HepG2 (cell line): ENCODE measurements around the gene CPEB3. TPM values are rescaled to one million over a fixed set of nuclear protein-coding genes. Genes with fewer than 3 reads are reported as not detected.

ENCODE experiments used
- ATAC-seq: fragments of 200-7000 bp; cut with Tn5 transposase; 3 replicates; pipeline ENCODE4 v1.9.1; 2020; ENCODE audit warnings: mild to moderate bottlenecking, moderate library complexity
- BruUV-seq: library from RNA; stranded (reverse); fragments of 400-500 nt; replicated peaks from 2 replicates; lab custom pipeline; 2021; lab: Mats Ljungman, UMichigan
- CTCF ChIA-PET: fragments of 300-600 bp; formaldehyde crosslinking; extraction: SDS; loops from one replicate; lab custom pipeline; 2021; ENCODE audit warnings: low total read pairs, inconsistent platforms, low intra/inter-chr PET ratio; lab: Yijun Ruan, JAX
- POLR2A ChIA-PET: fragments of 350-600 bp; sonication (Branson Sonifier 250); formaldehyde crosslinking; loops from one replicate; lab custom pipeline; 2020; ENCODE audit warnings: antibody characterized with exemption, inconsistent platforms; lab: Yijun Ruan, JAX
- DNase-seq: peaks from one replicate; pipeline ENCODE4 v3.0.0-alpha.2; 2015; ENCODE audit warnings: low spot score
- FAIRE-seq: peaks from 3 replicates; lab custom pipeline; 2011; peaks lifted over from hg19 to GRCh38; lab: Jason Lieb, UNC
- H2AFZ ChIP-seq: one replicate; pipeline ENCODE4 v1.6.1; 2011; ENCODE audit warnings: low read length, inconsistent platforms
- H3K27ac ChIP-seq: fragments of 300-600 bp; 3 replicates; pipeline ENCODE4 v1.8.0; 2011; ENCODE audit warnings: mixed run types, mild to moderate bottlenecking, mixed read lengths, low read length, inconsistent platforms; ENCODE audit not compliant: insufficient read depth; ENCODE audit errors: extremely low read length
- H3K27me3 ChIP-seq, 2 experiments: fragments of 200-600 bp in 1 of 2; 2 replicates in 1 of 2; 3 replicates in 1 of 2; pipeline versions ENCODE4 v1.6.0 to v1.8.0; 2011; ENCODE audit warnings: low read length in 2 of 2, mild to moderate bottlenecking in 2 of 2, moderate library complexity in 2 of 2, inconsistent platforms in 1 of 2; ENCODE audit not compliant: insufficient read depth in 2 of 2, control insufficient read depth in 1 of 2
- H3K36me3 ChIP-seq, 2 experiments: fragments of 200-600 bp in 1 of 2; replicated peaks in 1 of 2; 2 replicates in 1 of 2; 3 replicates in 1 of 2; pipeline versions ENCODE4 v1.5.1 to v1.8.0; 2011; ENCODE audit warnings: low read length in 2 of 2, inconsistent platforms in 1 of 2; ENCODE audit not compliant: insufficient read depth in 2 of 2, control insufficient read depth in 1 of 2
- H3K4me1 ChIP-seq: 2 replicates; pipeline ENCODE4 v1.5.1; 2012; ENCODE audit warnings: low read length, inconsistent platforms; ENCODE audit not compliant: insufficient read depth
- H3K4me2 ChIP-seq: 2 replicates; pipeline ENCODE4 v1.6.0; 2011; ENCODE audit warnings: low read depth, low read length, inconsistent platforms
- H3K4me3 ChIP-seq, 3 experiments: fragments of 200-600 bp in 1 of 3; sonication (generic), shearing (Covaris generic) in 1 of 3; replicated peaks in 1 of 3; 2 replicates each; pipeline ENCODE4 v1.5.1; 2011 to 2016; ENCODE audit warnings: low read length in 3 of 3, inconsistent platforms in 2 of 3, low read depth in 2 of 3, mild to moderate bottlenecking in 2 of 3, control low read depth in 1 of 3, mixed read lengths in 1 of 3; ENCODE audit not compliant: insufficient read depth in 1 of 3
- H3K79me2 ChIP-seq: one replicate; pipeline ENCODE4 v1.6.1; 2011; ENCODE audit warnings: low read length, inconsistent platforms; ENCODE audit not compliant: insufficient read depth
- H3K9ac ChIP-seq: 2 replicates; pipeline ENCODE4 v1.6.0; 2011; ENCODE audit warnings: mild to moderate bottlenecking, low read depth, low read length, inconsistent platforms; ENCODE audit not compliant: insufficient read depth
- H3K9me3 ChIP-seq: 2 replicates; pipeline ENCODE4 v1.5.1; 2012; ENCODE audit warnings: mild to moderate bottlenecking, low read length
- H4K20me1 ChIP-seq: 2 replicates; pipeline ENCODE4 v1.6.0; 2011; ENCODE audit warnings: inconsistent platforms, mild to moderate bottlenecking, low read length, moderate library complexity; ENCODE audit not compliant: insufficient read depth
- AGO2 ChIP-seq: fragments of 200-400 bp; formaldehyde crosslinking; optimal IDR thresholded peaks from 2 replicates; pipeline ENCODE3; 2017; ENCODE audit warnings: mild to moderate bottlenecking, low read depth, low read length, moderate library complexity
- MXD3 ChIP-seq: IDR thresholded peaks from 2 replicates; pipeline ENCODE4 v1.6.1; 2016; ENCODE audit warnings: mild to moderate bottlenecking, missing biosample characterization, missing genetic modification reagents
- PRPF4 ChIP-seq: fragments of 200-400 bp; formaldehyde crosslinking; IDR thresholded peaks from 2 replicates; pipeline ENCODE4 v1.6.1; 2016; ENCODE audit warnings: low read length, low read depth; ENCODE audit not compliant: poor library complexity, severe bottlenecking
- SMAD1 ChIP-seq: sonication (generic); formaldehyde crosslinking; IDR thresholded peaks from 2 replicates; pipeline ENCODE4 v1.4.0; 2020; ENCODE audit warnings: missing genetic modification reagents, low read depth, mild to moderate bottlenecking, borderline replicate concordance
- WGBS: methylation state at CpG from one replicate; pipeline ENCODE4 v1.1.6; 2017; ENCODE audit warnings: low lambda C conversion rate; 5-methylcytosine and 5-hydroxymethylcytosine counted together
- in situ Hi-C: cut with HindIII; loops from 2 replicates; pipeline ENCODE4 v1.10.0; 2017; ENCODE audit warnings: low pct_unique_long_range_greater_than_20kb; ENCODE audit not compliant: extremely low pct_ligation_motif_present
- intact Hi-C: fragments of 100-400 bp; cut with micrococcal nuclease; formaldehyde crosslinking; loops from one replicate; pipeline ENCODE4 v1.10.0; 2022; ENCODE audit not compliant: unreplicated experiment
- polyA plus RNA-seq, 8 experiments: library from polyadenylated mRNA; depleted of rRNA in 3 of 8; stranded (reverse) in 7 of 8; unstranded in 1 of 8; fragments of >200 nt; fragmentation: Illumina TruSeq in 4 of 8; extraction: Trizol in 4 of 8; gene quantifications; 2 replicates each; pipeline versions ENCODE4 v1.2.1 to v1.2.3, GENCODE V29; 2011 to 2016; ENCODE audit warnings: low read depth in 4 of 8, missing spikeins in 1 of 8, mixed read lengths in 1 of 8; ENCODE audit not compliant: insufficient read depth in 1 of 8
- total RNA-seq, 5 experiments: library from RNA; depleted of rRNA; stranded (reverse); fragments of >200 nt; fragmentation: Illumina TruSeq; extraction: Trizol; gene quantifications; 2 replicates each; pipeline ENCODE4 v1.2.3, GENCODE V29; 2016; ENCODE audit warnings: low read depth in 1 of 5
- TF ChIP-seq, protein P1 (sequence below): sonication (generic); formaldehyde crosslinking; IDR thresholded peaks from 2 replicates; pipeline ENCODE4 v1.4.0; 2020; ENCODE audit warnings: mild to moderate bottlenecking, missing genetic modification reagents

Gene CPEB3
- total and polyA plus RNA-seq, 2 of the 13 experiments (the other 11 are each of a cell fraction or from before 2014, with no cell fraction given), result 0.66 to 0.70 TPM

- FAIRE-seq, result no peak
These were observed 245.2 kb downstream of the CPEB3 start for GRCh38 chr10:92045641-92046106.

GRCh38 chr10:92042541-92042940 lies 248.3 kb downstream of the CPEB3 start:
- Histone ChIP-seq H2AFZ (no peak overlapping the region), H3K4me1 (no peaks in the 10 kb centered on the region; the same call in 1 of the 2 replicates), H3K27ac (no peak overlapping the region), H3K36me3 (no peaks in the 10 kb centered on the region), H3K79me2 (no peaks in the 10 kb centered on the region), H3K27me3 (no peaks in the 10 kb centered on the region), H4K20me1 (no peaks in the 10 kb centered on the region), H3K4me3 (no peak overlapping the region), H3K9me3 (no peaks in the 10 kb centered on the region), H3K9ac (no peak overlapping the region), H3K4me2 (no peak overlapping the region)
- DNase-seq (no peak), FAIRE-seq (no peak), ATAC-seq (no peak)
- BruUV-seq, result no TSS peak
- 98% methylated on average over 5 of the region's 5 CpGs for WGBS
- in situ Hi-C loops (no loop called here), intact Hi-C loops (no loop called here)
- POLR2A ChIA-PET, result no interaction called here
- TF ChIP-seq MXD3, result no peak
- TF ChIP-seq SMAD1 (CRISPR knock-in tag), result no peak
- TF ChIP-seq PRPF4, result no peak
- CTCF ChIA-PET, result no interaction called here

More at GRCh38 chr10:92045641-92046106, 245.2 kb downstream of the CPEB3 start:
- TF ChIP-seq, protein P1, sequence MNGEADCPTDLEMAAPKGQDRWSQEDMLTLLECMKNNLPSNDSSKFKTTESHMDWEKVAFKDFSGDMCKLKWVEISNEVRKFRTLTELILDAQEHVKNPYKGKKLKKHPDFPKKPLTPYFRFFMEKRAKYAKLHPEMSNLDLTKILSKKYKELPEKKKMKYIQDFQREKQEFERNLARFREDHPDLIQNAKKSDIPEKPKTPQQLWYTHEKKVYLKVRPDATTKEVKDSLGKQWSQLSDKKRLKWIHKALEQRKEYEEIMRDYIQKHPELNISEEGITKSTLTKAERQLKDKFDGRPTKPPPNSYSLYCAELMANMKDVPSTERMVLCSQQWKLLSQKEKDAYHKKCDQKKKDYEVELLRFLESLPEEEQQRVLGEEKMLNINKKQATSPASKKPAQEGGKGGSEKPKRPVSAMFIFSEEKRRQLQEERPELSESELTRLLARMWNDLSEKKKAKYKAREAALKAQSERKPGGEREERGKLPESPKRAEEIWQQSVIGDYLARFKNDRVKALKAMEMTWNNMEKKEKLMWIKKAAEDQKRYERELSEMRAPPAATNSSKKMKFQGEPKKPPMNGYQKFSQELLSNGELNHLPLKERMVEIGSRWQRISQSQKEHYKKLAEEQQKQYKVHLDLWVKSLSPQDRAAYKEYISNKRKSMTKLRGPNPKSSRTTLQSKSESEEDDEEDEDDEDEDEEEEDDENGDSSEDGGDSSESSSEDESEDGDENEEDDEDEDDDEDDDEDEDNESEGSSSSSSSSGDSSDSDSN (CRISPR knock-in tag), result no peak
- peak; percentile 65 for TF ChIP-seq AGO2
- CTCF ChIA-PET, result no interaction called here
- intact Hi-C loops, result no loop called here
- DNase-seq (no peak), ATAC-seq (peak; percentile 24; the same call in 1 of the 3 replicates)
- BruUV-seq, result no TSS peak
- H2AFZ ChIP-seq, result no peak overlapping the region
- no peak overlapping the region for H3K4me3 ChIP-seq
- H3K79me2 ChIP-seq, result no peaks in the 10 kb centered on the region
- no peaks in the 10 kb centered on the region; the same call in 1 of the 2 replicates for H3K4me1 ChIP-seq
- no peak overlapping the region for H3K27ac ChIP-seq
- POLR2A ChIA-PET, result no interaction called here
- no peak overlapping the region for H3K4me2 ChIP-seq
- no peaks in the 10 kb centered on the region for H3K27me3 ChIP-seq
- WGBS, result 97% methylated on average over 37 of the region's 37 CpGs
- H3K9me3 ChIP-seq, result no peaks in the 10 kb centered on the region
- in situ Hi-C loops, result no loop called here
- H3K36me3 ChIP-seq, result no peaks in the 10 kb centered on the region
- H4K20me1 ChIP-seq, result no peaks in the 10 kb centered on the region
- H3K9ac ChIP-seq, result no peak overlapping the region
